ENCODE results near the gene SOD1.

The SOD1 gene

GRCh38 chr21:31682620-31683019 is 23.1 kb downstream of the SOD1 start:
- DNase-seq (ENCODE audit: low read depth, low spot score), result no peak

GRCh38 chr21:31683029-31683428 is 23.5 kb downstream of the SOD1 start:
- DNase-seq (ENCODE audit: low read depth, low spot score), result no peak

GRCh38 chr21:31684918-31685317 is 25.4 kb downstream of the SOD1 start:
- DNase-seq (ENCODE audit: low read depth, low spot score), result no peak

GRCh38 chr21:31686272-31686915 is 26.9 kb downstream of the SOD1 start:
- no peak for DNase-seq (ENCODE audit: low read depth, low spot score)

- DNase-seq (ENCODE audit: low read depth, low spot score), result no peak
Observed at GRCh38 chr21:31687108-31687507, 27.6 kb downstream of the SOD1 start.

- no peak for DNase-seq (ENCODE audit: low read depth, low spot score)
Observed at GRCh38 chr21:31688603-31689368, 29.3 kb downstream of the SOD1 start.

- DNase-seq (ENCODE audit: low read depth, low spot score), result no peak
Observed at GRCh38 chr21:31693222-31693621, 33.7 kb downstream of the SOD1 start.

- DNase-seq (ENCODE audit: low read depth, low spot score), result no peak
Observed at GRCh38 chr21:31696424-31696823, 36.9 kb downstream of the SOD1 start.

GRCh38 chr21:31698461-31698860 is 39.0 kb downstream of the SOD1 start:
- DNase-seq (ENCODE audit: low read depth, low spot score), result no peak

- DNase-seq (ENCODE audit: low read depth, low spot score), result no peak
Observed at GRCh38 chr21:31700040-31700439, 40.5 kb downstream of the SOD1 start.

- DNase-seq (ENCODE audit: low read depth, low spot score), result no peak
Observed at GRCh38 chr21:31706562-31706961, 47.1 kb downstream of the SOD1 start.

GRCh38 chr21:31707499-31707898 is 48.0 kb downstream of the SOD1 start:
- no peak for DNase-seq (ENCODE audit: low read depth, low spot score)

- no peak for DNase-seq (ENCODE audit: low read depth, low spot score)
Observed at GRCh38 chr21:31708541-31708940, 49.0 kb downstream of the SOD1 start.

GRCh38 chr21:31710586-31710985 is 51.1 kb downstream of the SOD1 start:
- DNase-seq (ENCODE audit: low read depth, low spot score), result no peak

- DNase-seq (ENCODE audit: low read depth, low spot score), result no peak
Observed at GRCh38 chr21:31711326-31711725, 51.8 kb downstream of the SOD1 start.

- DNase-seq (ENCODE audit: low read depth, low spot score), result no peak
Observed at GRCh38 chr21:31711745-31712285, 52.3 kb downstream of the SOD1 start.

- no peak for DNase-seq (ENCODE audit: low read depth, low spot score)
Observed at GRCh38 chr21:31713115-31713514, 53.6 kb downstream of the SOD1 start.

GRCh38 chr21:31713973-31714740 is 54.7 kb downstream of the SOD1 start:
- no peak for DNase-seq (ENCODE audit: low read depth, low spot score)

GRCh38 chr21:31714741-31715365 is 55.4 kb downstream of the SOD1 start:
- DNase-seq (ENCODE audit: low read depth, low spot score), result no peak

- no peak for DNase-seq (ENCODE audit: low read depth, low spot score)
Observed at GRCh38 chr21:31716106-31716505, 56.6 kb downstream of the SOD1 start.
